Brain pericyte (primary cell): Measurements from ENCODE around the gene LDLRAD2.

Experiments used
- DNase-seq: peaks from one replicate; pipeline ENCODE4 v3.0.0-alpha.2; 2012; ENCODE audit warnings: low read depth, low spot score

Gene LDLRAD2

GRCh38 chr1:21860971-21861370, 48.9 kb downstream of the LDLRAD2 start:
- DNase-seq, result no peak

- no peak for DNase-seq
These were observed 49.8 kb downstream of the LDLRAD2 start for GRCh38 chr1:21861602-21862429.

GRCh38 chr1:21863981-21864380, 51.9 kb downstream of the LDLRAD2 start:
- DNase-seq, result no peak

- no peak for DNase-seq
These were observed 52.7 kb downstream of the LDLRAD2 start for GRCh38 chr1:21864730-21865129.

GRCh38 chr1:21865609-21865942, 53.5 kb downstream of the LDLRAD2 start:
- DNase-seq, result no peak

- no peak for DNase-seq
These were observed 54.1 kb downstream of the LDLRAD2 start for GRCh38 chr1:21865943-21866706.

GRCh38 chr1:21866707-21867043, 54.6 kb downstream of the LDLRAD2 start:
- DNase-seq, result no peak

- DNase-seq, result no peak
These were observed 55.5 kb downstream of the LDLRAD2 start for GRCh38 chr1:21867451-21867996.

- DNase-seq, result no peak
These were observed 56.4 kb downstream of the LDLRAD2 start for GRCh38 chr1:21868482-21868881.

- DNase-seq, result no peak
These were observed 56.9 kb downstream of the LDLRAD2 start for GRCh38 chr1:21868941-21869454.

- peak; percentile 66 for DNase-seq
These were observed 57.6 kb downstream of the LDLRAD2 start for GRCh38 chr1:21869620-21870121.

- no peak for DNase-seq
These were observed 58.5 kb downstream of the LDLRAD2 start for GRCh38 chr1:21870611-21871010.

GRCh38 chr1:21871943-21872342, 59.9 kb downstream of the LDLRAD2 start:
- DNase-seq, result no peak

GRCh38 chr1:21872445-21873079, 60.5 kb downstream of the LDLRAD2 start:
- DNase-seq, result no peak

GRCh38 chr1:21873174-21873573, 61.1 kb downstream of the LDLRAD2 start:
- DNase-seq, result no peak

GRCh38 chr1:21873761-21874160, 61.7 kb downstream of the LDLRAD2 start:
- DNase-seq, result no peak

GRCh38 chr1:21874328-21874727, 62.3 kb downstream of the LDLRAD2 start:
- DNase-seq, result no peak
